Measurements from ENCODE around the gene ST6GAL1.

Gene ST6GAL1

DNA sequence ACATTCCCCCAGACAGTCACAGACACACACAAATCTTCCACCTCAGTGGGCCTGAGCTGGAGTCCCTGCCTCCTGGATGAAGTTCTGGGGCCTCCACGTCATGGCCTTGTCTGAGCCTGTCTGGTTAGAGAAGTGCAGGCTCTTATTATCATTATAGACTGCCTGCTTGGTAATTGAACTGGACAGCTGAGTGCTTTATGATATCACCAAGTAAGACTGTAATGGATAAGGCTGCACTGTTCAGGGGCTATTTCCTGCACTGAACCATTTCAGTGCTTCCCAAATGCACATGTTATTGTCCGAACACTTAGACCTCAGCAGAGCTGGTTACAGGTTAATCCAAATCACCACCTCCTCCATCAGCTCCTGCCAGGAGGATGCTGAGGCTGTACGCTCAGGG is 8.7 kb upstream of the ST6GAL1 start:
- Histone ChIP-seq H3K36me3 (replicated peaks) (no peaks in the 10 kb centered on the region), H3K4me3 (ENCODE audit: low read depth, low read length) (no peak overlapping the region), H3K27ac (no peak overlapping the region), H3K27me3 (replicated peaks) (no peaks in the 10 kb centered on the region)
- in situ Hi-C loops (cut with HindIII; ENCODE audit: low pct_ligation_motif_present, low sequenced_read_pairs) = no loop called here
- DNase-seq = no peak
- TF ChIP-seq, protein P1, sequence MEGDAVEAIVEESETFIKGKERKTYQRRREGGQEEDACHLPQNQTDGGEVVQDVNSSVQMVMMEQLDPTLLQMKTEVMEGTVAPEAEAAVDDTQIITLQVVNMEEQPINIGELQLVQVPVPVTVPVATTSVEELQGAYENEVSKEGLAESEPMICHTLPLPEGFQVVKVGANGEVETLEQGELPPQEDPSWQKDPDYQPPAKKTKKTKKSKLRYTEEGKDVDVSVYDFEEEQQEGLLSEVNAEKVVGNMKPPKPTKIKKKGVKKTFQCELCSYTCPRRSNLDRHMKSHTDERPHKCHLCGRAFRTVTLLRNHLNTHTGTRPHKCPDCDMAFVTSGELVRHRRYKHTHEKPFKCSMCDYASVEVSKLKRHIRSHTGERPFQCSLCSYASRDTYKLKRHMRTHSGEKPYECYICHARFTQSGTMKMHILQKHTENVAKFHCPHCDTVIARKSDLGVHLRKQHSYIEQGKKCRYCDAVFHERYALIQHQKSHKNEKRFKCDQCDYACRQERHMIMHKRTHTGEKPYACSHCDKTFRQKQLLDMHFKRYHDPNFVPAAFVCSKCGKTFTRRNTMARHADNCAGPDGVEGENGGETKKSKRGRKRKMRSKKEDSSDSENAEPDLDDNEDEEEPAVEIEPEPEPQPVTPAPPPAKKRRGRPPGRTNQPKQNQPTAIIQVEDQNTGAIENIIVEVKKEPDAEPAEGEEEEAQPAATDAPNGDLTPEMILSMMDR (IDR thresholded peaks at IDR 0.05; ENCODE audit: low read depth, low read length, missing control alignments) = no peak

DNA sequence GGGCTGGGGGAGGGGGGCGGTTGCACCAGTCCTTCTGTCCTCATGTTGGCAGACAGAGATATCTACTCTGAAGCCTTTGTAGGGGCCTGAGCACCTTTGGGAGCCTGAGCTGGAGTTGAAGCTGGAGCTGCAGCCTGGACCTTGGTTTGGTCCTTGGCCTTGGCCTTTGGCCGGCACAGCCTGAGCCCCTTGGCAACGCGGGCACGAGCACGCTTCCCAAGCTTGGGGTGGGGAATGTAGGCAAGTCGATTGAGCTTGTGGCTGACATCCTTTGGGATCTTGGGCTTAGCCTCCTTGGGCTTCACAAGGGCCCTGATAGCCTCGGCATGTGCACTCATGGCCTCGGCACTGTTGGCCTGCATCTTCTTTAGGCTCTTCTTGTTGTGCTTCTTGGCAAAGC is 8.1 kb upstream of the ST6GAL1 start:
- no peak overlapping the region for H3K27ac ChIP-seq
- DNase-seq = no peak
- in situ Hi-C loops (cut with HindIII; ENCODE audit: low pct_ligation_motif_present, low sequenced_read_pairs) = no loop called here
- TF ChIP-seq, protein P1 (IDR thresholded peaks at IDR 0.05; ENCODE audit: low read depth, low read length, missing control alignments) = no peak
- H3K36me3 ChIP-seq (replicated peaks) = no peaks in the 10 kb centered on the region
- no peak overlapping the region for H3K4me3 ChIP-seq (ENCODE audit: low read depth, low read length)
- no peaks in the 10 kb centered on the region for H3K27me3 ChIP-seq (replicated peaks)

GRCh38 chr3:186922790-186923189 is 7.5 kb upstream of the ST6GAL1 start:
- no peak for DNase-seq
- Histone ChIP-seq H3K36me3 (replicated peaks) (no peaks in the 10 kb centered on the region), H3K4me3 (ENCODE audit: low read depth, low read length) (no peak overlapping the region), H3K27ac (no peak overlapping the region), H3K27me3 (replicated peaks) (no peaks in the 10 kb centered on the region)
- TF ChIP-seq, protein P1 (IDR thresholded peaks at IDR 0.05; ENCODE audit: low read depth, low read length, missing control alignments) = no peak
- in situ Hi-C loops (cut with HindIII; ENCODE audit: low pct_ligation_motif_present, low sequenced_read_pairs) = no loop called here

GRCh38 chr3:186923241-186923640 is 7.1 kb upstream of the ST6GAL1 start:
- TF ChIP-seq, protein P1 (IDR thresholded peaks at IDR 0.05; ENCODE audit: low read depth, low read length, missing control alignments) = no peak
- no peak for DNase-seq
- no peaks in the 10 kb centered on the region for H3K36me3 ChIP-seq (replicated peaks)
- no peak overlapping the region for H3K27ac ChIP-seq
- H3K27me3 ChIP-seq (replicated peaks) = no peaks in the 10 kb centered on the region
- H3K4me3 ChIP-seq (ENCODE audit: low read depth, low read length) = no peak overlapping the region
- in situ Hi-C loops (cut with HindIII; ENCODE audit: low pct_ligation_motif_present, low sequenced_read_pairs) = no loop called here

DNA sequence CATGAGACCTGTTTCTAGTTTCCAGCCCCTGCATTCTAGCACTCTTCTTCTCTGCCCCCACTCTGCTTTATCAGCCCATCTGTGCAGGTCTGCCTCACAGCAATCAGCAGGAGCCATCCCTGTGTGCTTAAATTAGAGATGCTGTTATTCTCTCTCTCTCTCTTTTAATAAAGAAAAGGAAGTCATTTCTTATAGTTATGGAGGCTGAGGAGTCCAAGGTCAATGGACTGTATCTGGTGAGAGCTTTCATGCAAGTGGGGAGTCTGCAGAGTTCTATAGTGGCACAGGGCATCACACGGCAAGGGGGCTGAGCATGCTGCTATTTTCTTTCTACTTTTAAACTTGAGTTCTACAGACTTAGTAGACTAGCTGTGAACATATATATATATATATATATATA is 4.5 kb upstream of the ST6GAL1 start:
- Histone ChIP-seq H3K36me3 (replicated peaks) (no peaks in the 10 kb centered on the region), H3K27me3 (replicated peaks) (no peaks in the 10 kb centered on the region), H3K4me3 (ENCODE audit: low read depth, low read length) (no peak overlapping the region), H3K27ac (no peak overlapping the region)
- TF ChIP-seq, protein P1 (IDR thresholded peaks at IDR 0.05; ENCODE audit: low read depth, low read length, missing control alignments) = no peak
- in situ Hi-C loops (cut with HindIII; ENCODE audit: low pct_ligation_motif_present, low sequenced_read_pairs) = no loop called here
- DNase-seq = no peak

- DNase-seq = no peak
- H3K27me3 ChIP-seq (replicated peaks) = no peaks in the 10 kb centered on the region
- H3K4me3 ChIP-seq (ENCODE audit: low read depth, low read length) = no peak overlapping the region
- no peaks in the 10 kb centered on the region for H3K36me3 ChIP-seq (replicated peaks)
- H3K27ac ChIP-seq = no peak overlapping the region
- TF ChIP-seq, protein P1 (IDR thresholded peaks at IDR 0.05; ENCODE audit: low read depth, low read length, missing control alignments) = no peak
- in situ Hi-C loops (cut with HindIII; ENCODE audit: low pct_ligation_motif_present, low sequenced_read_pairs) = no loop called here
Observed at GRCh38 chr3:186929186-186929585, 1.1 kb upstream of the ST6GAL1 start.
